ENCODE results near the gene IGFLR1.
A peak's percentile ranks its signal among the peaks of the same experiment; 100 is the strongest.

IGFLR1 gene

DNA sequence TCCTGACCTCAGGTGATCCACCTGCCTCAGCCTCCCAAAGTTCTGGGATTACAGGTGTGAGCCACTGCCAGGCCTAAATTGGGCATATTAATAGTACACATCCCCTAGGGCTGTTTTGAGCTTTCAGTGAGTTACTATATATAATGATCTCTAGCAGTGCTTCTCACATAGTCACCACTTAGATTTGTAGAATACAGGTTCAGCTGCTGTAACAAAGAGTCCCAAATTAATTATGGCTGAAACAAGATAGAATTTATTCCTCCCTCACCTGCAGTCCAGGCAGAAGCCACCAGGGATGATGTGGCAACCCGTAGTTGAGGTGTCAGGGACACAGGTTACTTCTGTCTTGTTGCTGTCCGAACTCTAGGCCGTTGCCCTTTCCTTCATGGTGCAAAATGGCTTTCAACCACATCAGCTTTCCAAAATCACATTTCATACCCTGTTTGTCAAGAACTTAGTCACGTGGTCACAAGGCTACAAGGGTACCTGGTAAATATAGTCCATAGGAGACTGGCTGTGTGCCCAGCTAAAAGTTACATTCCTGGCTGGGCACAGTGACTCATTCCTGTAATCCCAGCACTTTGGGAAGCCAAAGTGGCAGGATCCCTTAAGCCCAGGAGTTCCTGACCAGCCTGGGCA, 18.6 kb upstream of the IGFLR1 start:
- no peak overlapping the region for H4K8ac ChIP-seq (ENCODE audit: low read length)
- H3K14ac ChIP-seq (ENCODE audit: low read length in 2 of 2), result no peak overlapping the region
- H3K4me1 ChIP-seq (ENCODE audit: control insufficient read depth, insufficient read depth, low read depth, low read length), result peaks cover 31% of the 10 kb centered on the region
- H2BK120ac ChIP-seq (ENCODE audit: low read depth, low read length), result no peak overlapping the region
- no peak for DNase-seq
- no peak overlapping the region for H3K23ac ChIP-seq (ENCODE audit: low read length in 2 of 2)
- no peak overlapping the region for H2AFZ ChIP-seq (ENCODE audit: low read depth, low read length)
- no peaks in the 10 kb centered on the region for H3K9me3 ChIP-seq (ENCODE audit: control insufficient read depth, low read length)
- H2BK15ac ChIP-seq (ENCODE audit: low read depth, poor library complexity, severe bottlenecking), result no peak overlapping the region
- WGBS, result over 99% methylated on average over 4 of the region's 4 CpGs
- no peak overlapping the region for H3K9ac ChIP-seq (ENCODE audit: low read length)
- H2BK5ac ChIP-seq (ENCODE audit: low read depth, low read length, poor library complexity, severe bottlenecking), result no peak overlapping the region
- H3K4ac ChIP-seq (ENCODE audit: low read depth in 1 of 2, low read length in 2 of 2), result no peak overlapping the region
- peaks cover 26% of the 10 kb centered on the region for H3K79me1 ChIP-seq (replicated peaks; ENCODE audit: low read length, poor library complexity, severe bottlenecking)
- H3K27ac ChIP-seq (ENCODE audit: low read length, poor library complexity, severe bottlenecking), result no peak overlapping the region
- no peak overlapping the region for H3K18ac ChIP-seq (ENCODE audit: low read depth in 1 of 2, low read length in 2 of 2)
- H3K4me3 ChIP-seq (ENCODE audit: insufficient read depth in 1 of 2, low read depth in 1 of 2, low read length in 2 of 2), result no peak overlapping the region
- H3K4me2 ChIP-seq (ENCODE audit: low read length, poor library complexity, severe bottlenecking), result no peak overlapping the region
- no peak overlapping the region for H4K91ac ChIP-seq (ENCODE audit: low read length)
- no peak overlapping the region for H2BK12ac ChIP-seq (ENCODE audit: low read length in 2 of 2)
- H3K36me3 ChIP-seq (ENCODE audit: control insufficient read depth in 1 of 2, insufficient read depth in 2 of 2, low read depth in 1 of 2, low read length in 2 of 2), result peaks cover 49 to 51% of the 10 kb centered on the region in 2 experiments
- H3K27me3 ChIP-seq (ENCODE audit: control insufficient read depth in 1 of 2, insufficient read depth in 1 of 2, low read length in 2 of 2), result no peaks in the 10 kb centered on the region
- no peak overlapping the region for H2AK5ac ChIP-seq (ENCODE audit: low read length, severe bottlenecking)

DNA sequence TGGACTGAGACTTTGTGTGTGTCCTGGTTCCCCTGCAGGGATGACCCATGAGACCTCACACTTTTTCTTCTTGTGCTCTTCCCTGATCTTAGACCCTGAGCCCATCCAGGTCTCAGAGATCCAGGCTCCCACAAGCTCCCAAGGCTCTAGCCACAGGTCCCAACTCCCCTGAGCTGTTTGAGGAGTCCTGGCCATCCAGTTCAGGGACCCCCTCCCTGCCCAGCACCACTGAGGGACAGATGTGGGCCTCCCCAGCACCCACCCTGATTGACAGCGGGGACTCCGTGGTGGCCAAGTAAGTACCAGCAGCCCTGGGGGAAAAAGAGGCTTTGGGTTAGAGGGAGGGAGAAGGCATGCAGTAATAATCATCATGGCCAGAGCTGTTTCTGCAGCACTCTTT, 17.4 kb upstream of the IGFLR1 start:
- H2AK5ac ChIP-seq (ENCODE audit: low read length, severe bottlenecking), result no peak overlapping the region
- no peak overlapping the region for H3K27ac ChIP-seq (ENCODE audit: low read length, poor library complexity, severe bottlenecking)
- peaks cover 29% of the 10 kb centered on the region for H3K79me1 ChIP-seq (replicated peaks; ENCODE audit: low read length, poor library complexity, severe bottlenecking)
- WGBS, result 100% methylated on average over 2 of the region's 2 CpGs
- H3K23ac ChIP-seq (ENCODE audit: low read length in 2 of 2), result no peak overlapping the region
- peaks cover 38% of the 10 kb centered on the region for H3K4me1 ChIP-seq (ENCODE audit: control insufficient read depth, insufficient read depth, low read depth, low read length)
- no peak overlapping the region for H3K14ac ChIP-seq (ENCODE audit: low read length in 2 of 2)
- H3K18ac ChIP-seq (ENCODE audit: low read depth in 1 of 2, low read length in 2 of 2), result no peak overlapping the region
- no peak overlapping the region for H2AFZ ChIP-seq (ENCODE audit: low read depth, low read length)
- H3K4me2 ChIP-seq (ENCODE audit: low read length, poor library complexity, severe bottlenecking), result no peak overlapping the region
- H4K8ac ChIP-seq (ENCODE audit: low read length), result no peak overlapping the region
- H2BK5ac ChIP-seq (ENCODE audit: low read depth, low read length, poor library complexity, severe bottlenecking), result no peak overlapping the region
- H3K36me3 ChIP-seq (ENCODE audit: control insufficient read depth in 1 of 2, insufficient read depth in 2 of 2, low read depth in 1 of 2, low read length in 2 of 2), result peaks cover 38 to 53% of the 10 kb centered on the region in 2 experiments
- no peak overlapping the region for H2BK120ac ChIP-seq (ENCODE audit: low read depth, low read length)
- no peak overlapping the region for H2BK12ac ChIP-seq (ENCODE audit: low read length in 2 of 2)
- peak overlapping the region; percentile 18 for H3K9ac ChIP-seq (ENCODE audit: low read length)
- no peak overlapping the region for H2BK15ac ChIP-seq (ENCODE audit: low read depth, poor library complexity, severe bottlenecking)
- H3K4me3 ChIP-seq (ENCODE audit: insufficient read depth in 1 of 2, low read depth in 1 of 2, low read length in 2 of 2), result peak overlapping the region in 1 of 2 experiments; percentile 99
- no peaks in the 10 kb centered on the region for H3K27me3 ChIP-seq (ENCODE audit: control insufficient read depth in 1 of 2, insufficient read depth in 1 of 2, low read length in 2 of 2)
- DNase-seq, result no peak
- no peak overlapping the region for H3K4ac ChIP-seq (ENCODE audit: low read depth in 1 of 2, low read length in 2 of 2)
- no peaks in the 10 kb centered on the region for H3K9me3 ChIP-seq (ENCODE audit: control insufficient read depth, low read length)
- H4K91ac ChIP-seq (ENCODE audit: low read length), result no peak overlapping the region

- peak within 1 kb of the TSS; percentile 97 to 99 for H3K4me3 ChIP-seq (ENCODE audit: insufficient read depth in 1 of 2, low read depth in 1 of 2, low read length in 2 of 2)
- H3K36me3 ChIP-seq (ENCODE audit: control insufficient read depth in 1 of 2, insufficient read depth in 2 of 2, low read depth in 1 of 2, low read length in 2 of 2), result peaks cover 45 to 61% of the 10 kb centered on the region in 2 experiments
- peak within 1 kb of the TSS in 1 of 2 experiments; percentile 81 for H3K23ac ChIP-seq (ENCODE audit: low read length in 2 of 2)
- peak within 1 kb of the TSS; percentile 99 for H4K8ac ChIP-seq (ENCODE audit: low read length)
- peak within 1 kb of the TSS; percentile 43 for H2AFZ ChIP-seq (ENCODE audit: low read depth, low read length)
- H2BK120ac ChIP-seq (ENCODE audit: low read depth, low read length), result peak within 1 kb of the TSS; percentile 96
- H2BK12ac ChIP-seq (ENCODE audit: low read length in 2 of 2), result peak within 1 kb of the TSS; percentile 23 to 69
- peak within 1 kb of the TSS; percentile 100 for H3K18ac ChIP-seq (ENCODE audit: low read depth in 1 of 2, low read length in 2 of 2)
- peak within 1 kb of the TSS; percentile 100 for H4K91ac ChIP-seq (ENCODE audit: low read length)
- peak within 1 kb of the TSS; percentile 99 to 100 for H3K4ac ChIP-seq (ENCODE audit: low read depth in 1 of 2, low read length in 2 of 2)
- H3K14ac ChIP-seq (ENCODE audit: low read length in 2 of 2), result peak within 1 kb of the TSS in 1 of 2 experiments; percentile 93
- no peaks in the 10 kb centered on the region for H3K27me3 ChIP-seq (ENCODE audit: control insufficient read depth in 1 of 2, insufficient read depth in 1 of 2, low read length in 2 of 2)
- peak within 1 kb of the TSS; percentile 99 for H3K9ac ChIP-seq (ENCODE audit: low read length)
- peak within 1 kb of the TSS; percentile 97 for H3K27ac ChIP-seq (ENCODE audit: low read length, poor library complexity, severe bottlenecking)
- peaks cover 32% of the 10 kb centered on the region for H3K79me1 ChIP-seq (replicated peaks; ENCODE audit: low read length, poor library complexity, severe bottlenecking)
- no peaks in the 10 kb centered on the region for H3K9me3 ChIP-seq (ENCODE audit: control insufficient read depth, low read length)
- H2BK15ac ChIP-seq (ENCODE audit: low read depth, poor library complexity, severe bottlenecking), result peak within 1 kb of the TSS; percentile 98
- peaks cover 38% of the 10 kb centered on the region for H3K4me1 ChIP-seq (ENCODE audit: control insufficient read depth, insufficient read depth, low read depth, low read length)
- peak within 1 kb of the TSS; percentile 83 for H3K4me2 ChIP-seq (ENCODE audit: low read length, poor library complexity, severe bottlenecking)
- DNase-seq, result peak; percentile 100
- H2AK5ac ChIP-seq (ENCODE audit: low read length, severe bottlenecking), result peak within 1 kb of the TSS; percentile 79
- H2BK5ac ChIP-seq (ENCODE audit: low read depth, low read length, poor library complexity, severe bottlenecking), result peak within 1 kb of the TSS; percentile 87
- WGBS, result under 1% methylated on average over 52 of the region's 53 CpGs
Observed at GRCh38 chr19:35757749-35758608, 15.7 kb upstream of the IGFLR1 start, which contains the start of gene PROSER3. TSS of gene PROSER3 (plus strand) at chr19:35758176. CDS start at chr19:35758216, 40 bp downstream.

DNA sequence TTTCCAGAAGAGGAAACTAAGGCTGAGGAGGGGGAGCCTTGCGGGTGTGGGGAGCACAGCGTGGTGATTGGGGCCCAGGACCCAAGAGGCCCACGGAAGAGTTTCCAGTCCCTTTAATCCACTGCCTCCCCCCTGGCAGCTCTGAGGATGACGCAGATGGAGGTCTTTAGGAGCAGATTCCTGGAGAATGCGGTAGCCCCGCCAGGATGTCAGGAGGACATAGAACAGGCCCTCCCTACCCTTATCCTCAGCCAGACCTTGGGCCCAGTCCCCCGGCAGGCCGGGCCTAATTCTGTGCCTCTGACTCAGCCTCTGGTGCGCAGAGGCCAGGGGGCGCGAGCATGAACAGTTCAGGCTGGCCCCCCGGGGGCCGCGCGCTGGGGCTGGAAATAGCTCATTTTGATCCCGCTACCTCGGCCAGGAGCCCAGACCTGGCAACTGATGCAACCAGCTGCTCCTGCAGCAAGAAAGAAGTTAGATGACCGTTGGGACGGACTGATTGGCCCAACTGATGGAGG, 15.0 kb upstream of the IGFLR1 start:
- H2BK15ac ChIP-seq (ENCODE audit: low read depth, poor library complexity, severe bottlenecking), result peak overlapping the region; percentile 80
- H3K4me3 ChIP-seq (ENCODE audit: insufficient read depth in 1 of 2, low read depth in 1 of 2, low read length in 2 of 2), result peak overlapping the region in 1 of 2 experiments; percentile 99
- H2AK5ac ChIP-seq (ENCODE audit: low read length, severe bottlenecking), result peak overlapping the region; percentile 69
- H3K9me3 ChIP-seq (ENCODE audit: control insufficient read depth, low read length), result no peaks in the 10 kb centered on the region
- H3K18ac ChIP-seq (ENCODE audit: low read depth in 1 of 2, low read length in 2 of 2), result peak overlapping the region; percentile 100
- peaks cover 37% of the 10 kb centered on the region for H3K79me1 ChIP-seq (replicated peaks; ENCODE audit: low read length, poor library complexity, severe bottlenecking)
- H3K4ac ChIP-seq (ENCODE audit: low read depth in 1 of 2, low read length in 2 of 2), result peak overlapping the region; percentile 99 to 100
- peak overlapping the region; percentile 100 for H4K91ac ChIP-seq (ENCODE audit: low read length)
- peak overlapping the region; percentile 96 for H2BK120ac ChIP-seq (ENCODE audit: low read depth, low read length)
- H2AFZ ChIP-seq (ENCODE audit: low read depth, low read length), result no peak overlapping the region
- peak overlapping the region; percentile 99 for H3K9ac ChIP-seq (ENCODE audit: low read length)
- H2BK12ac ChIP-seq (ENCODE audit: low read length in 2 of 2), result peak overlapping the region in 1 of 2 experiments; percentile 69
- peak overlapping the region; percentile 93 for H4K8ac ChIP-seq (ENCODE audit: low read length)
- H3K23ac ChIP-seq (ENCODE audit: low read length in 2 of 2), result no peak overlapping the region
- peak overlapping the region; percentile 93 for H3K27ac ChIP-seq (ENCODE audit: low read length, poor library complexity, severe bottlenecking)
- WGBS, result 2% methylated on average over 18 of the region's 19 CpGs
- H2BK5ac ChIP-seq (ENCODE audit: low read depth, low read length, poor library complexity, severe bottlenecking), result peak overlapping the region; percentile 87
- H3K27me3 ChIP-seq (ENCODE audit: control insufficient read depth in 1 of 2, insufficient read depth in 1 of 2, low read length in 2 of 2), result no peaks in the 10 kb centered on the region
- no peak overlapping the region for H3K14ac ChIP-seq (ENCODE audit: low read length in 2 of 2)
- peaks cover 50 to 68% of the 10 kb centered on the region in 2 experiments for H3K36me3 ChIP-seq (ENCODE audit: control insufficient read depth in 1 of 2, insufficient read depth in 2 of 2, low read depth in 1 of 2, low read length in 2 of 2)
- DNase-seq, result peak; percentile 99
- peaks cover 38% of the 10 kb centered on the region for H3K4me1 ChIP-seq (ENCODE audit: control insufficient read depth, insufficient read depth, low read depth, low read length)
- H3K4me2 ChIP-seq (ENCODE audit: low read length, poor library complexity, severe bottlenecking), result peak overlapping the region; percentile 63
